ENCODE measurements around the gene RBM26. TPM values are rescaled to one million over a fixed set of nuclear protein-coding genes. Genes with fewer than 3 reads are reported as not detected.
"Not testable (repeated sequence)": the region's sequence is repeated elsewhere in the genome, so short reads cannot be mapped to it uniquely, and the experiment has no call there.

Gene RBM26
- total and polyA plus RNA-seq, 2 donors (not counting 1 experiment from before 2014, with no cell fraction given), result 19.9 to 20.3 TPM

- no peaks in the 10 kb centered on the region for H3K4me1 ChIP-seq (ENCODE audit: control insufficient read depth, extremely low read depth, insufficient read depth, low read length)
- no peaks in the 10 kb centered on the region for H3K79me2 ChIP-seq (ENCODE audit: control insufficient read depth, insufficient read depth, low read length)
- H2AFZ ChIP-seq (ENCODE audit: low read length), result no peak overlapping the region
- H3K27ac ChIP-seq (ENCODE audit: insufficient read depth, low read length), result no peak overlapping the region
- H4K20me1 ChIP-seq (ENCODE audit: control insufficient read depth, extremely low read depth, insufficient read depth, low read length), result no peaks in the 10 kb centered on the region
- no peak for DNase-seq (ENCODE audit: low read depth in 2 of 2)
- TF ChIP-seq EZH2 (IDR thresholded peaks at IDR 0.05; ENCODE audit: low read length, missing control alignments), result no peak
- TF ChIP-seq CTCF (conservative IDR thresholded peaks at IDR 0.05 in 1 of 2, IDR thresholded peaks at IDR 0.05 in 1 of 2; ENCODE audit: low read depth in 1 of 2, low read length in 2 of 2), result no peak
- no peak overlapping the region for H3K4me3 ChIP-seq (replicated peaks in 1 of 4; ENCODE audit: control extremely low read depth in 1 of 4, insufficient read depth in 1 of 4, low read depth in 3 of 4, low read length in 4 of 4)
- H3K9ac ChIP-seq (ENCODE audit: insufficient read depth, low read length), result no peak overlapping the region
- H3K27me3 ChIP-seq (ENCODE audit: control insufficient read depth, insufficient read depth, low read length), result no peaks in the 10 kb centered on the region
- peaks cover 7% of the 10 kb centered on the region for H3K36me3 ChIP-seq (ENCODE audit: control insufficient read depth, insufficient read depth, low read length)
- H3K4me2 ChIP-seq (ENCODE audit: extremely low read depth, insufficient read depth, low read length), result no peak overlapping the region
- H3K9me3 ChIP-seq (ENCODE audit: control insufficient read depth, insufficient read depth, low read depth, low read length), result no peaks in the 10 kb centered on the region
These were observed 51.8 kb downstream of the RBM26 start for GRCh38 chr13:79354285-79354684.

GRCh38 chr13:79353693-79354092 is 52.4 kb downstream of the RBM26 start:
- H3K9ac ChIP-seq (ENCODE audit: insufficient read depth, low read length), result no peak overlapping the region
- H3K4me3 ChIP-seq (replicated peaks in 1 of 4; ENCODE audit: control extremely low read depth in 1 of 4, insufficient read depth in 1 of 4, low read depth in 3 of 4, low read length in 4 of 4), result no peak overlapping the region
- no peaks in the 10 kb centered on the region for H3K27me3 ChIP-seq (ENCODE audit: control insufficient read depth, insufficient read depth, low read length)
- no peaks in the 10 kb centered on the region for H4K20me1 ChIP-seq (ENCODE audit: control insufficient read depth, extremely low read depth, insufficient read depth, low read length)
- H3K79me2 ChIP-seq (ENCODE audit: control insufficient read depth, insufficient read depth, low read length), result no peaks in the 10 kb centered on the region
- H3K9me3 ChIP-seq (ENCODE audit: control insufficient read depth, insufficient read depth, low read depth, low read length), result no peaks in the 10 kb centered on the region
- no peaks in the 10 kb centered on the region for H3K4me1 ChIP-seq (ENCODE audit: control insufficient read depth, extremely low read depth, insufficient read depth, low read length)
- peaks cover 7% of the 10 kb centered on the region for H3K36me3 ChIP-seq (ENCODE audit: control insufficient read depth, insufficient read depth, low read length)
- H3K27ac ChIP-seq (ENCODE audit: insufficient read depth, low read length), result no peak overlapping the region
- no peak overlapping the region for H2AFZ ChIP-seq (ENCODE audit: low read length)
- no peak for TF ChIP-seq CTCF (conservative IDR thresholded peaks at IDR 0.05 in 1 of 2, IDR thresholded peaks at IDR 0.05 in 1 of 2; ENCODE audit: low read depth in 1 of 2, low read length in 2 of 2)
- TF ChIP-seq EZH2 (IDR thresholded peaks at IDR 0.05; ENCODE audit: low read length, missing control alignments), result no peak
- DNase-seq (ENCODE audit: low read depth in 2 of 2), result peak in 1 of 2 donors; percentile 40
- H3K4me2 ChIP-seq (ENCODE audit: extremely low read depth, insufficient read depth, low read length), result no peak overlapping the region

GRCh38 chr13:79352107-79352506 is 53.9 kb downstream of the RBM26 start:
- Histone ChIP-seq H3K27me3 (ENCODE audit: control insufficient read depth, insufficient read depth, low read length) (no peaks in the 10 kb centered on the region), H3K79me2 (ENCODE audit: control insufficient read depth, insufficient read depth, low read length) (no peaks in the 10 kb centered on the region), H3K27ac (ENCODE audit: insufficient read depth, low read length) (no peak overlapping the region), H3K36me3 (ENCODE audit: control insufficient read depth, insufficient read depth, low read length) (peaks cover 5% of the 10 kb centered on the region), H4K20me1 (ENCODE audit: control insufficient read depth, extremely low read depth, insufficient read depth, low read length) (no peaks in the 10 kb centered on the region), H3K4me3 (replicated peaks in 1 of 4; ENCODE audit: control extremely low read depth in 1 of 4, insufficient read depth in 1 of 4, low read depth in 3 of 4, low read length in 4 of 4) (no peak overlapping the region), H3K9ac (ENCODE audit: insufficient read depth, low read length) (no peak overlapping the region), H3K4me1 (ENCODE audit: control insufficient read depth, extremely low read depth, insufficient read depth, low read length) (no peaks in the 10 kb centered on the region), H3K4me2 (ENCODE audit: extremely low read depth, insufficient read depth, low read length) (no peak overlapping the region), H2AFZ (ENCODE audit: low read length) (no peak overlapping the region), H3K9me3 (ENCODE audit: control insufficient read depth, insufficient read depth, low read depth, low read length) (no peaks in the 10 kb centered on the region)
- TF ChIP-seq CTCF (conservative IDR thresholded peaks at IDR 0.05 in 1 of 2, IDR thresholded peaks at IDR 0.05 in 1 of 2; ENCODE audit: low read depth in 1 of 2, low read length in 2 of 2) (no peak), EZH2 (IDR thresholded peaks at IDR 0.05; ENCODE audit: low read length, missing control alignments) (no peak)
- DNase-seq (ENCODE audit: low read depth in 2 of 2), result peak in 1 of 2 donors; percentile 21

DNA sequence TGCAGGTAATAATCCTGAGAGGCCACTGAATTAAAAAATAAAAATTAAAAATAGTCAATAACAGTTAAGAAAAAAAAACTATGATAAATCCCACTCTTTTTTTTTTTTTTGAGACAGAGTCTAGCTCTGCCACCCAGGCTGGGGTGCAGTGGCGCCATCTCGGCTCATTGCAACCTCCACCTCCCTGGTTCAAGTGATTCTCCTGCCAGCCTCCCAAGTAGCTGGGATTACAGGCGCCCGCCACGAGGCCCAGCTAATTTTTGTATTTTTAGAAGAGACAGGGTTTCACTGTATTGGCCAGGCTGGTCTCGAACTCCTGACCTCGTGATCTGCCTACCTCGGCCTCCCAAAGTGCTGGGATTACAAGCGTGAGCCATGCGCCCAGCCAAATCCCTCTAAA is 56.4 kb downstream of the RBM26 start:
- H3K27ac ChIP-seq (ENCODE audit: insufficient read depth, low read length); H4K20me1 ChIP-seq (ENCODE audit: control insufficient read depth, extremely low read depth, insufficient read depth, low read length); H2AFZ ChIP-seq (ENCODE audit: low read length); H3K4me3 ChIP-seq (replicated peaks in 1 of 4; ENCODE audit: control extremely low read depth in 1 of 4, insufficient read depth in 1 of 4, low read depth in 3 of 4, low read length in 4 of 4); H3K9ac ChIP-seq (ENCODE audit: insufficient read depth, low read length); H3K27me3 ChIP-seq (ENCODE audit: control insufficient read depth, insufficient read depth, low read length); H3K4me2 ChIP-seq (ENCODE audit: extremely low read depth, insufficient read depth, low read length); DNase-seq (ENCODE audit: low read depth in 2 of 2); H3K36me3 ChIP-seq (ENCODE audit: control insufficient read depth, insufficient read depth, low read length); H3K9me3 ChIP-seq (ENCODE audit: control insufficient read depth, insufficient read depth, low read depth, low read length); H3K4me1 ChIP-seq (ENCODE audit: control insufficient read depth, extremely low read depth, insufficient read depth, low read length); H3K79me2 ChIP-seq (ENCODE audit: control insufficient read depth, insufficient read depth, low read length): not testable (repeated sequence)

Data from fibroblast of lung (primary cell).